NCI-H1105 treated with DMSO at 0.1 percent for 48 hours (cell line): Measurements from ENCODE around the gene CERS1.

ENCODE experiments used
- DNase-seq: peaks from one replicate; lab custom pipeline; 2025; lab: John Stamatoyannopoulos, UW

The CERS1 gene

GRCh38 chr19:18898607-18899408, 2.9 kb upstream of the CERS1 start:
- DNase-seq, result no peak

- no peak for DNase-seq
Observed at GRCh38 chr19:18898081-18898606, 2.2 kb upstream of the CERS1 start.

GRCh38 chr19:18897094-18898029, 1.4 kb upstream of the CERS1 start:
- DNase-seq, result no peak

GRCh38 chr19:18896421-18896841, 473 bp upstream of the CERS1 start:
- no peak for DNase-seq

- DNase-seq, result peak; percentile 24
Observed at GRCh38 chr19:18895038-18895823, 727 bp downstream of the CERS1 start.

GRCh38 chr19:18894254-18895037, 1.5 kb downstream of the CERS1 start:
- DNase-seq, result peak; percentile 92

- no peak for DNase-seq
Observed at GRCh38 chr19:18893587-18894253, 2.2 kb downstream of the CERS1 start.

- no peak for DNase-seq
Observed at GRCh38 chr19:18889949-18890745, 5.8 kb downstream of the CERS1 start.

GRCh38 chr19:18886972-18887371, 9.0 kb downstream of the CERS1 start:
- DNase-seq, result no peak

GRCh38 chr19:18883526-18884304, 12.2 kb downstream of the CERS1 start:
- no peak for DNase-seq

GRCh38 chr19:18881491-18881890, 14.5 kb downstream of the CERS1 start:
- no peak for DNase-seq

- no peak for DNase-seq
Observed at GRCh38 chr19:18879579-18880373, 16.2 kb downstream of the CERS1 start.

- no peak for DNase-seq
Observed at GRCh38 chr19:18878858-18879578, 16.9 kb downstream of the CERS1 start.

- DNase-seq, result no peak
Observed at GRCh38 chr19:18878058-18878797, 17.7 kb downstream of the CERS1 start.

- DNase-seq, result no peak
Observed at GRCh38 chr19:18876865-18877264, 19.1 kb downstream of the CERS1 start.

GRCh38 chr19:18875726-18876125, 20.2 kb downstream of the CERS1 start:
- no peak for DNase-seq

- no peak for DNase-seq
Observed at GRCh38 chr19:18871543-18871942, 24.4 kb downstream of the CERS1 start.
